Measurements from ENCODE around the gene HAGHL.
"Not testable (repeated sequence)": the region's sequence is repeated elsewhere in the genome, so short reads cannot be mapped to it uniquely, and the experiment has no call there.

Gene HAGHL

DNA sequence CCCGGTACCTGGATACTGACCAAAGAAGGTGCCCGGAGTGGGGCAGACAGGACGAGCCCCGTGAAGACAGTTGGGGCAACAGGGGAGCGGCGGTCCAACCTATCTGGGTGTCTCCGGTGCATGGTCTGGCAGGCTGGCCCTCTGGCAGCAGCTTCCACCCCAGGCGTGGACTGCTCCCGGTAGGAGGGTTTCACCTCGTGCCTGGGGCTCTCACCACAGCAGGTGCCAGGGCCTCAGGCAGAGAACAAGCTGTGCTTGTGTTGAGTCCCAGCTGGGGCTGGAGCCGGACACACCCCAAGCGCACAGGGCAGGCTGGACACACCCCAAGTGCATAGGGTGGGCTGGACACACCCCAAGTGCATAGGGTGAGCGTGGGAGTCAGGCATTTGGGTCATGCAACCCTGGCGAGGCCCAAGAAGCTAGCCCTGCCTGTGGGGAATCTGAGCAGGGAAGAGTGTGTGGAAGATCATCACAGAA lies 19.8 kb upstream of the HAGHL start:
- no peak for DNase-seq (ENCODE audit: low read depth)

DNA sequence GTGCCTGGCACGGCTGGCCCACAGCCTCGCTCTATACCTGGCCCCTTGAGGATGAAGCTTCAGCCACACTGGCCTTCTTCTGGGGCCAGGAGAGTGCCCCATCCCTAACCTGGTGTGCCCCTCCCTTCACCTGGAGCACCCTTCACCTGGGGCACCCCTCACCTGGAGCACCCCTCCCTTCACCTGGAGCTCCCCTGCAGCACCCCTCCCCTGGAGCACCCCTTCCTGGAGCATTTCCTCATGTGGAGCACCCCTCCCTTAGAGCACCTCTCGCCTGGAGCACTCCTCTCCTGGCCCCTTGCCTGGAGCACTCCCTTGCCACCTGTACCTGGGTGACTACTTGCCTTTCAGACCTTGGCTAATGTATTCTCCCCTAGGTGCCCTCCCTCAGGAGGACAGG lies 18.9 kb upstream of the HAGHL start:
- DNase-seq (ENCODE audit: low read depth): no peak

DNA sequence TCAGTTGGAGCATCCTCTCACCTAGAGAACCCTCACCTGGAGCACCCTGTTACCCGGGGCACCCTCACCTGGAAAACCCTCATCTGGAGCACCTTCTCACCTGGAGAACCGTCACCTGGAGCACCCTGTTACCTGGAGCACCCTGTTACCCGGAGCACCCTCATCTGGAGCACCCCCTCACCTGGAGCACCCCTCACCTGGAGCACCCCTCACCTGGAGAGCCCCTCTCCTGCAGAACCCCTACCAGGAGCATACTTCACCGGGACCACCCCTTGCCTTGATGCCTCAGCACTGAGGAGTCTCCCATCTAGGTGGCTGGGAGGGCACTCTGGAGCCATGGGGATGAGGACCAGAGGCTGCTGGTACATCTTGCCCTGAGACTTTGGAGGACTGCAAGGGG lies 17.9 kb upstream of the HAGHL start:
- DNase-seq (ENCODE audit: low read depth): no peak

DNA sequence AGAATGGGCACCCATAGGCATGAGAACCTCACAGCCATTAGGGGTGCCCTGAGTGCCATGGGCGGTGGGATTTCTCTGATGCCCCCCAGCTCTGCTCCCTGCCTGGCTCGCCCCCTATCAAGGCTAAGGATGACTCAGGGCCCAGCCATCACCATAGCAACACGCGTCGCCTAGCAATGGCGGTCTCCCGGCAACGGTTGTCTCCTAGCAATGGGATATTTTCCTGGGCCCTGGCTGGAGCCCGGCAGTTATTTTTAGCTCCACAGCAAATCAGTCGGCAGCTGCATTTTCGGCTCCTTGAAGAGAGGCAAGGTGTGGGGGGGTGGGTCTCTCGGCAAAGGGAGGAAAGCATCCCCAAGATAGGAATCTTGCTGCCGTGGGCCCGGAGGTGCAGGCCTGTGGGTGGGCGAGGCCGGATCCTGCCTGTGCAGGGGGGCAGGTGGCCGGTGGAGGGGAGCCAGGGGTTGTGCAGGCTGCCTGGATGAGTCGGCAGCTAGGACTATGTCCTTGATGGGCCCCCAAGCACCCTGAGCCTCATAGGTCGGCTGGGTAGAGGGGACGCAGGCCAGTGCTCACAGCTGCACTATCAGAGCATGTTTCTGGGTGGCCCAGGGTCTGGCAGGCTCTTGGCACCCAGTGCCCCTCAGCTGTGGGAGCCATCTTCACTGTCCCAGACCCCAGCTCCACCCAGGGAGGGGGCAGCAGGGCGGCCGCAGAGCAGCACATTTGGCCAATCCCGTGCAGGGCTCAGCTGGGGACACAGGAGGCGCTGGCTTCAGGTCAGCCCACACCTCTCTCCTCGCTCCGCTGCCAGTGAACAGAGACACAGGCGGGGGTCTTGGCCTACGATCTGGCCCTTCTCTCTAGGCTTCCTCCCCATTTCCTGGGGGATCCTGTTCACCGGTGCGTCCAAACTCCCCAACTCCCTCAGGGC lies 17.1 kb upstream of the HAGHL start:
- no peak for DNase-seq (ENCODE audit: low read depth)

DNA sequence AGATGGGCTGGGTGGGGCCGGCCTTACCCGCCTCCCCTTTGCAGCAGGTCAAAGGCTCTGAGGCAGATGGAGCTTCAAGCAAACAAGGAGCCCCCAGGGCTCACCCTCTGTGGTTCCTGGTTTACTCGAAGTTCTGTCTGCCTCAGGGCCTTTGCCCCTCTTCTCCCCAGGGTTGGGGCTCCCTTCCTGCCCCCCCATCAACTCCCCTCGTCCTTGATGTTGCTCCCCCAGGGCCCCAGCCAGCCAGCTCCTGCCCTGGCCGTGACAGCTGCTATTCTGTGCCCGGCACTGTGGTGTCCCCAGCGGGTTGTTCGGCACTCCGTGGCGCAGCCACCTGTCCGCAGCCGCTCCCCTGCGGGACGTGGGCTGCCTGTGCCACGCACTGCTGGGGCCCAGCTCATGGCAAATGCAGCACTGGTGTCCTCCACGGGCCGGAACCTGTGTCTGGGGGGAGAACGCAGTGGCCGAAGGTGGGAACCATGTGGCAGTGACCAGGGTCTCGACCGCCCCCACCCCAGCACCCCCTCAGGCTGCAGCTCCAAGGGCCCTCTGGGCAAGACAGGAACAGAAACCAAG lies 16.3 kb upstream of the HAGHL start:
- DNase-seq (ENCODE audit: low read depth): no peak

DNA sequence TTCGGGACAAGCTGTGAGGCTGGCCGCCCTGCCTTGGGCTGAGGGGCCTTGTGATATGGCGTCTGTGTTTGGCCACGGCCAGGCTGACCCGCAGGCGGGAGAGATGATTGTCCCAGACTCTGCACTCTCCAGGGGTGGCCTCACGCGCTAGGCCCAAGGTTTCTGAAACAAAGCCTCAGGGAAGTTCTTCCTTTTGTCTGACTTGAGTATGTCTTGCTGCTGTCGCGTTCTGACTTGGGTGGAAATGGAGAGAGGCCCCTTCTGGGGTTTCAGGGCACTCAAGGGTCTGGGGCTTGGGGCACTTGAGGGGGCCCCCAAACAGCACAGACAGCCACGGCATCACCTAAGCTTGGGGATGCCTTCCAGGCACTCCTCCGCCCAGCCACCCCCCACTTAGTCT lies 15.8 kb upstream of the HAGHL start:
- no peak for DNase-seq (ENCODE audit: low read depth)

DNA sequence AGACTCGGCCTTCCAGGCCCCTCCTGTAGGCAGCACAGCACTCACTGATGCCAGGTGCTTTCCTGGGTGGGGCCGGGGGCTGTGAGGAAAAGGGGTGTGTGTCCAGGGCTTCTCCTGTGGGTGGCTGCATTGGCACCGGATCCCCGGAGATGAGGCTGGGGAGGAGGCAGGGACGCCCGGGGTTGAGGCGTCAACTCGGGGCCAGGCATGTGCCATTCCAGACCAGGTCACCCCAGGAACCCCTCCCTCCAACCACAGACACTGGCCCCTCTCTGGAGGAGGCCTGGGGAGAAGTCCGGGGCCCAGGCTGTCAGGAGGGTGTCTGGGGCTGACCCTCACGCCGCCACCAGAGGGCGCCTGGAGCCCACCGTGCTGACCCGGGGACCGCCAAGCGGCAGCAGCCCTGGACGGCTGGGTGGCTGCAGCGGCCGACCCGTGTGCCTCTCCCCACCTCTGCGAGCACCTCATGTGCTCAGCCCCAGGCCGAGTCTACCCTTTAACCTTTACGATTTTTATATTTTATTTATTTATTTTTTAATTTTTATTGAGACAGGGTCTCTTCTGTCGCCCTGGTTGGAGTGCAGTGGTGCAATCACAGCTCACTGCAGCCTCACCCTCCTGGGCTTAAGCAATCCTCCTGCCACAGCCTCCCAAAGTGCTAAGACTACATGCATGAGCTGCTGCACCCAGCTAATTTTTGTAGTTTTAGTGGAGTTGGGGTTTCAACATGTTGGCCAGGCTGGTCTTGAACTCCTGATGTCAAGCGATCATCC lies 15.2 kb upstream of the HAGHL start:
- DNase-seq (ENCODE audit: low read depth): peak; percentile 52

DNA sequence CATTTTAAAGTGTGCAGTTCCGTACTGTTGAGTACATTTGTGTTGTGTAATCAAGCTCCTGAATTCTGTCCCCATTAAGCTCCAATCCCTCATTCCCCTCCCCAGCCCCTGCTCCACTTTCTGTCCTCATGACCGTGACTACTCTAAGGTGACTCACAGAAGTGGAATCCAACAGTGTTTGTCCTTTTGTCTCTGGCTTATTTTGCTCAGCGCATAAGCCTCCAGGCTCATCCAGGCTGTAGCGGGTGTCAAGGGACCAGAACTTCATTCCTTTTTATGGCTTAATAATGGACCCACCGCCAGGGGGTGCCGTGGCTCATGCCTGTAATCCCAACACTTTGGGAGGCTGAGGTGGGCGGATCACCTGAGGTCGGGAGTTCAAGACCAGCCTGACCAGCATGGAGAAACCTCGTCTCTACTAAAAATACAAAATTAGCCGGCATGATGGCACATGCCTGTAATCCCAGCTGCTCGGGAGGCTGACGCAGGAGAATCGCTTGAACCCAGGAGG lies 14.1 kb upstream of the HAGHL start:
- DNase-seq (ENCODE audit: low read depth): not testable (repeated sequence)

DNA sequence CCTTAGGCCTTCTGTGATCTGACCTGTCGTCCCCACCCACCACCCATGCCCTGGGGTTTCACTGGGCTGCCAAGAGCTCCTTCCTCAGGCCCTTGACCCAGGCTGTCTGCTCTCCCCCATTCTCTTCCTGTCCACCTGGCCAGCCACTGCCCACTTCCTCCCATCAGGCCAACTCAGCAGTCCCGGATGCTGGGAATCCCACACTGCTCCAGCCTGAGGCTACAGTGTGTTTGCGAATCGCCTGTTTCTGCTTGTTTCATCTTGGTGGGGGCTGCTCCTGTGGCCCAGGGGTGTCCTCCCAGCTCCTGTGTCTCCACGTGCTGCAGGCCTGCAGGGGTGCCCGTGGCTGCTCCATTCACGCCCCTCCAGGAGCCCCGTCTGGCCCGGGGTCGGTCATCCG lies 12.8 kb upstream of the HAGHL start:
- no peak for DNase-seq (ENCODE audit: low read depth)

DNA sequence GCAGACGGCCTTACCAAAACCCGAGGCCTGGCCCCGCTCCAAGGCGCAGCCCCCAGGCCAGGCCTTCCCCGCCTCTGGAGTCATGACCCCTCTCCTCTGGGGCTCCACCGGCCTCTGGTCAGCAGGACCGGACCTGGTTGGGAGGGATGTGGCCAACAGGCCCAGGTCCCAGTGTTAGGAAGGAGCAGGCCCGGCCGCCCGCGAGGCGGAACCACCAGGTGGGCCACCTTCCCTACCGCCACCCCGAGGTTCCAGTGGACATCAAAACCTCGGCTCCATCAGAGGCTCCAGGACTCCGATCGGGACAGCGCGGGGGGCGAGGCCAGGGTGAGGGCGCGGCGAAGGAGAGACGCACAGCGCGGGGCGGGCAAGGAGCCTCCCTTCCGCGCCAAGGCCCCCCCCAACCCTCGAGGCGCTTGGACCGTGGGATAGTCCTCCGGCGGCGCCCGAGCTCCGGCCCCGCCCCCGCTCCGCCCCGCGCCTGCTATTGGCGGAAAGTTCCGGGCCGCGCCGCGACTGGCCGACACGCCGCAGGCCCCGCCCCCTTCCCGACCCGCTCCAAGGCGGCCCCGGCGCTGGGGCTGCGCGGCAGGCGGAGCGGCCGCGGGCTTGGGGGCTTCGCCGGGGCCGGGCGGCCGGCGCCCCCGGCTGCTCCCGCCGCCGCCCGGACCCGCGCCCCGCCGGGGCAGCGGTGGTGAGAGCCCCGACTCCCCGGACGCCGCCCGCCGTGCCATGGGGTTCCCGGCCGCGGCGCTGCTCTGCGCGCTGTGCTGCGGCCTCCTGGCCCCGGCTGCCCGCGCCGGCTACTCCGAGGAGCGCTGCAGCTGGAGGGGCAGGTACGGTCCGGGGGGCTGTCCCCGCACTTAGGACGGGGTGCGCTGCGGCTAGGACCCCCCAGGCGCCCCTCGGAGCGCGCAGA lies 12.1 kb upstream of the HAGHL start, which contains the start of gene METRN:
Gene METRN (plus strand): TSS at position 561 of the 919 bp plus-strand sequence. CDS start 172 bp downstream, at position 733.
- peak; percentile 76 for DNase-seq (ENCODE audit: low read depth)

DNA sequence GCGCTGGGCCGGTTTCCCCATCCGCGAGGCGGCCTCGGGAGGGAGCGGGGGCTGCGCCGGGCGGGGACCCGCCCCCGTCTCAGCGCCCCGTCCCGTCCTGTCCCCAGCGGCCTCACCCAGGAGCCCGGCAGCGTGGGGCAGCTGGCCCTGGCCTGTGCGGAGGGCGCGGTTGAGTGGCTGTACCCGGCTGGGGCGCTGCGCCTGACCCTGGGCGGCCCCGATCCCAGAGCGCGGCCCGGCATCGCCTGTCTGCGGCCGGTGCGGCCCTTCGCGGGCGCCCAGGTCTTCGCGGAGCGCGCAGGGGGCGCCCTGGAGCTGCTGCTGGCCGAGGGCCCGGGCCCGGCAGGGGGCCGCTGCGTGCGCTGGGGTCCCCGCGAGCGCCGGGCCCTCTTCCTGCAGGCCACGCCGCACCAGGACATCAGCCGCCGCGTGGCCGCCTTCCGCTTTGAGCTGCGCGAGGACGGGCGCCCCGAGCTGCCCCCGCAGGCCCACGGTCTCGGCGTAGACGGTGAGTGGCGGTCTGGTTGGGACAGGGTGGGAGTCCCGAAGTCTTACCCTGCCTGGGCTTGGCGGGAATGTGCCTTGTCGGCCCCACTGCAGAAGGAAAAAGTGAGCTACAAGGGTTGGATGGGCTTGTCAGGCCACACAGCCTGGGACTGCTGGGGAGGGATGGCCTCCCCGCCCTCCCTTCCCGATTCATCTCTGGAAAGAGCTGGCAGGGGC lies 11.3 kb upstream of the HAGHL start:
- no peak for DNase-seq (ENCODE audit: low read depth)

DNA sequence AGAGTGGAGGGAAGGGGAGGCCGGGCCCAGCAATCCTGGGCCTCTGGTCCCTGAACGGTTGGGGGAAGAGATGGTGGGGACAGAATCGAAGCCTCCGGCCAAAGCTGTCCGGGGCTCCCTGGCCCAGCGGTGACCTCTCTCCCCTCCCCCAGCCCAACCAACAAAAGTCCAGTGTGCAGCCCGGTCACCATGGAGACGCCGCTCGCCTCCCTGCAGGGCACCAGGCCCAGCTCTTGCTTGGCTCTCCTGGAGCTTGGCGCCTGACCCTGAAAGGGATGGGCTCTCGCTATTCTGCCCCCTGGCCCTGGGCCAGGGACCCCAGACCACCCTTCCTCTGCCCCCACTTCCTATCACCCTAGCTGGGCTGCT lies 10.7 kb upstream of the HAGHL start:
- no peak for DNase-seq (ENCODE audit: low read depth)

DNA sequence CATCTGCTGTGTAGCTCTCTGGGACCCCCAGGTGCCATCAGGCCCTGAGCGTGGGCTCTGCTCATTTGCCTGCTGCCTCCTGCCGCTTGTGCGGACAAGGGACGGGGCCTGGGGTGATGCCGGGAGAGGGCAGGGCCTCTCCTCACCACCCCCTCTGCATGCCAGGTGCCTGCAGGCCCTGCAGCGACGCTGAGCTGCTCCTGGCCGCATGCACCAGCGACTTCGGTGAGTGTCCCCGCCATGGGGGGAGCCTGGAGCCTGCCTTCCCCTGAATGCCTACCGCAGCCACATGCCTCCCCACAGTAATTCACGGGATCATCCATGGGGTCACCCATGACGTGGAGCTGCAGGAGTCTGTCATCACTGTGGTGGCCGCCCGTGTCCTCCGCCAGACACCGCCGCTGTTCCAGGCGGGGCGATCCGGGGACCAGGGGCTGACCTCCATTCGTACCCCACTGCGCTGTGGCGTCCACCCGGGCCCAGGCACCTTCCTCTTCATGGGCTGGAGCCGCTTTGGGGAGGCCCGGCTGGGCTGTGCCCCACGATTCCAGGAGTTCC lies 10.1 kb upstream of the HAGHL start:
- no peak for DNase-seq (ENCODE audit: low read depth)

DNA sequence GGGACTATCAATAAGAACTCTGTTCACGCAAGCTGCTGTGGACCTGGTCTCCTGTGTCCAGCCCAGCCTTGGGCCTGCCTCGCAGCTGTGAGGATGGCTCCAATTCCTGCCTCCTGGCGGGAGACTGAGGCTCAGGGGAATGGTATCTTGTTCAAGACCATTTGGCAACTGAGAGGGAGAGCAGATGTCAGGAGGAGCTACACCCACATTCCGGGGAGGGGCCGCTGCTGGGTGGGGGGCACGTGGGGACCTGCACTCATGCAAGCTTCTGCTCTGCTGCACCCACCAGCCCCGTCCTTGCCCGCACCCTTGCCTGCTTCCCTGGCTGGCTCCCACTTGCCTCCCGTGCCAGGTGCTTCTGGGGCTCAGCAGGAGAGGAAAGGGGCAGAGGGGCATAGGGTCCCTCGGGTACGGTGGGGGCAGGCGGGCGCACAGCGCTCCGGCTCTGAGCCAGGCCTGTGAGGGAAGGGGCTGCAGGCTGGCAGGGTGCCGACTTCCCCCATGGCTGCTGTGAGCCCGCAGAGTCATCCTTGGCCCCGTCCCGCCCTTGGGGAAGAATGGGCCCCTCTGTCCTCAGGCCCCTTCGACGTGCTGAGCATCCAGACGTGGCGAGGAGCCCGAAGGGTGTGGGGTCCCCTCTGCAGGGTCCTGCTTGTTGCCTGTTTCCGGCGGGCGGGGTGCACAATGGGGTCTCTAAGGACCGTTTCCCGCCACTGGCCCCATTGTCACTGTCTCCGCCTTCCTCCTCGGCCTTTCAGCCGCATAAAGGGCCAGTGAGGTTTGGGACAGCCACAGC lies 9.3 kb upstream of the HAGHL start:
- no peak for DNase-seq (ENCODE audit: low read depth)

DNA sequence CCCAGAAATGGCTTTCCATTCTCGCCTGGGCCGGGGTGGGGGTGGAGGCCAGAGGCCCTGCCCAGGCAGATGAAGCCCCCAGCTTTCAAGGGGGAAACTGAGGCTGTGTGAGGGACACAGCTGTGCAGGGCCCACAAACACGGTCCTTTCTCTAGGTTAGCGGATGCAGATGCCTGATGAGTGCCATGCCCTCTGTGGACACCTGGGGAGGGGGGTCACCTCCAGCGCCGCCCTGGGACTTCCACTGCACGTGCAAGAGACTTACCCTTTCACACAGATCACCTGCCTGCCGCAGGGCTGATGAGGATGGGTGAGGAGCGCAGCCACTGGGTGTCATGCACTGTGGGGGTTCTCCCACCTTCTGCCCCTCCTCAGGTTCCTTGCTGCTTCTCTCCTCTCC lies 8.5 kb upstream of the HAGHL start:
- DNase-seq (ENCODE audit: low read depth): no peak

DNA sequence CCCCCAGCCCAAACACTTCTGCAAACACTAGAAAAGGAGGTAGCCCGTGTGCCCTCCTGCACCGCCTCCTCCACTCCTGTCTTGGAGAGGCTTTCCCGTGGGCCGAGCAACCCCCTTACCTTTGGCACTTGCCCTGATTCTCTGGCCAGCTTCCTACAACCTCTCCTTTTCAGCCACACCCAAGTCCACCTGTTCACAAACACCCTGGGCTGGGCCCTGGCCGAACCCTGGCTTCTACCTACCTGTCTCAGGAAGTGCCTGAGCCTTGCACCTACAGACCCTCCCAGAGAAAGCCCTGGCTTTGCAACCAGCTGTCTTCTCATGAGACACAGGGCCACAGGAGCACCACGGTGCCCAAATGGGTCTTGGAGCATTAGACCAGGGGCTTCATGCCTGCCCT lies 8.0 kb upstream of the HAGHL start:
- DNase-seq (ENCODE audit: low read depth): no peak

DNA sequence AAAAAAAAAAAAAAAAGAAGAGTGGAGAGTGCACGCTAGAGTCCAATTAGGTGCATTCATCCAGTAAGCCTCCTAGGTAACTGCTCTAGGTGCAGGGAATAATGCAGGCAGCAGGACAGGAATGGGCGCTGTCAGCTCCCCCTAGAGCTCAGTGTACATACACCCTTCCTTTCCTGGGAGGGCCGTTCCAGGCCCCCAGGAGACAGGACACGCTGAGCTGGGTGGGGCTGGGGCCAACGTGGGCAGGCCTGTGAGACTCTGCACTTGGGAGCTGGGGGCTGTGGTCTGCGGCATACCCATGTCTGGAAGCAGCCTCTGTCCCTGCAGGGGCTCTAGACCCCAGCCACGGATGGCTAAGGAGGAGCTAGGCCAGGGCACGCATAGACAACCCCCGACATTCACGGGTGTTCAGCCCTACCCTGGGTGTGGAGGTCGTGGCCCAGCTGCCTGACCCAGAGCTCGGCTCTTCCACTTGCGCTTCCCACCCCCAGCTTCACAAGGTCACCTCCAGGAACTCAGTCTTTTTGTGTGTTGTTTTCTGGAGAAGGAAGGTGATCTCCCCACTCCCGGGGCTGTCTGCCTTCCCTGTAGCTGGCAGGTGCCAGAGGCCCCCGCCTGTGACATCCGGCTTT lies 7.0 kb upstream of the HAGHL start:
- no peak for DNase-seq (ENCODE audit: low read depth)

DNA sequence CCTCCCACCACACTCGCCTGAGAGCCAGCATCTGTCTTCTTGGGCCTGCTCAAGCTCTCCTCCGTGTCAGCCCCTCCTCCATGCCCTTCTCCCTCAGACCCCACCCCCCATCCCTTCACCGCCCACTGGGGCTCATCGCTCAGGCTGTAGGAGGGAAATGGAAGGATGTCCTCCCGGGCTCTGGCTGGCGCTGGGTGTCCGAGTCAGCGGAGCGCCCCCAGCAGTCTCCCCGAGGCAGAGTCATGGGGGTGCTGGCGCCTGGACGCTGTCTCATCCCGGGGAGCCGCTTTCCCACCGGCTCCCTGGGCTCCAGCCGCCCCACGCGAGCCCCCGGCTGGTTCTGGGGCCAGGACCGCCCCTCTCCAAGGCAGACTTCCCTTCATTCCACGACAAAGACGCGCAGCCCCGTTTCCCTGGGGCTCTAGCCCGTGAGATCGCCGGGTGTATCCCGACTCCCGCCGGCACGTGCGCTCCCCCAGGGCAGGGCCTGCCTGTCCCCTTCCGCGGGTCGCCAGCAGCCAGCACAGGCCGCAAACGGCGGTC lies 6.4 kb upstream of the HAGHL start:
- no peak for DNase-seq (ENCODE audit: low read depth)

Data from T-helper 22 cell (primary cell).